Natural killer cell (primary cell): ENCODE measurements around the gene KCNH1. TPM values are rescaled to one million over a fixed set of nuclear protein-coding genes. Genes with fewer than 3 reads are reported as not detected.

Experiments used
- ATAC-seq, 3 donors: fragments of 150-1000 bp in 2 of 3; fragments of 200-7000 bp in 1 of 3; cut with Tn5 transposase; 1 replicate in 1 of 3; 2 replicates in 2 of 3; pipeline ENCODE4 v1.10.0; 2021; ENCODE audit warnings: mild to moderate bottlenecking in 2 of 3, moderate library complexity in 2 of 3
- DNase-seq, 2 donors: peaks; one replicate each; pipeline versions ENCODE4 v3.0.0 to v3.0.0-alpha.2; 2013 to 2021; ENCODE audit warnings: mixed read lengths in 1 of 2
- H3K27ac ChIP-seq: one replicate; pipeline ENCODE4 v1.5.1; 2013; ENCODE audit warnings: mild to moderate bottlenecking, low read length
- H3K27me3 ChIP-seq: one replicate; pipeline ENCODE4 v1.6.1; 2013; ENCODE audit warnings: low read length; ENCODE audit not compliant: control insufficient read depth, insufficient read depth
- H3K36me3 ChIP-seq: one replicate; pipeline ENCODE4 v1.6.1; 2013; ENCODE audit warnings: low read length; ENCODE audit not compliant: control insufficient read depth, insufficient read depth
- H3K4me1 ChIP-seq: one replicate; pipeline ENCODE4 v1.6.1; 2013; ENCODE audit warnings: low read length; ENCODE audit not compliant: control insufficient read depth, insufficient read depth
- H3K4me3 ChIP-seq: one replicate; pipeline ENCODE4 v1.5.1; 2013; ENCODE audit warnings: low read length
- H3K9me3 ChIP-seq: one replicate; pipeline ENCODE4 v1.6.1; 2013; ENCODE audit warnings: low read length; ENCODE audit not compliant: control insufficient read depth, insufficient read depth
- H3K27ac Mint-ChIP-seq, 2 donors: one replicate each; pipeline ENCODE4 v1.8.0; 2022; ENCODE audit warnings: mild to moderate bottlenecking in 2 of 2, mixed read lengths in 2 of 2, moderate library complexity in 1 of 2
- H3K27me3 Mint-ChIP-seq, 2 donors: one replicate each; pipeline ENCODE4 v1.8.0; 2022; ENCODE audit warnings: low read depth in 2 of 2, mixed read lengths in 2 of 2
- H3K36me3 Mint-ChIP-seq: one replicate; pipeline ENCODE4 v1.8.0; 2022; ENCODE audit warnings: mixed read lengths
- H3K4me1 Mint-ChIP-seq, 2 donors: one replicate each; pipeline ENCODE4 v1.8.0; 2022; ENCODE audit warnings: mixed read lengths in 2 of 2
- H3K4me3 Mint-ChIP-seq: one replicate; pipeline ENCODE4 v1.8.0; 2022; ENCODE audit warnings: mild to moderate bottlenecking, moderate library complexity, mixed read lengths
- H3K9me3 Mint-ChIP-seq, 2 donors: one replicate each; pipeline ENCODE4 v1.8.0; 2022; ENCODE audit warnings: mixed read lengths in 2 of 2
- CTCF ChIP-seq: fragments of 200-600 bp; IDR thresholded peaks from one replicate; pipeline ENCODE4 v1.8.0; 2022; ENCODE audit warnings: antibody characterized with exemption
- WGBS: methylation state at CpG from one replicate; pipeline ENCODE4 v1.1.7; 2013; ENCODE audit warnings: missing lambda C conversion rate; ENCODE audit not compliant: insufficient coverage; 5-methylcytosine and 5-hydroxymethylcytosine counted together
- intact Hi-C: fragments of 100-400 bp; cut with micrococcal nuclease; formaldehyde crosslinking; loops from one replicate; pipeline ENCODE4 v1.14.2; 2022
- total RNA-seq, 4 donors: library from RNA; stranded (reverse); fragments of 120-200 nt in 1 of 4; gene quantifications; one replicate each; pipeline versions ENCODE4 v1.2.3 to v1.2.4, GENCODE V29; 2013 to 2022

KCNH1 gene
- total RNA-seq, 3 donors from 2014 or later (not counting 1 experiment from before 2014, with no cell fraction given), result not detected

- no peak for TF ChIP-seq CTCF
- Mint-ChIP-seq H3K4me1 (peaks cover 10 to 14% of the 10 kb centered on the region in 2 donors), H3K4me3 (no peak overlapping the region)
These were observed 485.2 kb downstream of the KCNH1 start for GRCh38 chr1:210648588-210649269.

DNA sequence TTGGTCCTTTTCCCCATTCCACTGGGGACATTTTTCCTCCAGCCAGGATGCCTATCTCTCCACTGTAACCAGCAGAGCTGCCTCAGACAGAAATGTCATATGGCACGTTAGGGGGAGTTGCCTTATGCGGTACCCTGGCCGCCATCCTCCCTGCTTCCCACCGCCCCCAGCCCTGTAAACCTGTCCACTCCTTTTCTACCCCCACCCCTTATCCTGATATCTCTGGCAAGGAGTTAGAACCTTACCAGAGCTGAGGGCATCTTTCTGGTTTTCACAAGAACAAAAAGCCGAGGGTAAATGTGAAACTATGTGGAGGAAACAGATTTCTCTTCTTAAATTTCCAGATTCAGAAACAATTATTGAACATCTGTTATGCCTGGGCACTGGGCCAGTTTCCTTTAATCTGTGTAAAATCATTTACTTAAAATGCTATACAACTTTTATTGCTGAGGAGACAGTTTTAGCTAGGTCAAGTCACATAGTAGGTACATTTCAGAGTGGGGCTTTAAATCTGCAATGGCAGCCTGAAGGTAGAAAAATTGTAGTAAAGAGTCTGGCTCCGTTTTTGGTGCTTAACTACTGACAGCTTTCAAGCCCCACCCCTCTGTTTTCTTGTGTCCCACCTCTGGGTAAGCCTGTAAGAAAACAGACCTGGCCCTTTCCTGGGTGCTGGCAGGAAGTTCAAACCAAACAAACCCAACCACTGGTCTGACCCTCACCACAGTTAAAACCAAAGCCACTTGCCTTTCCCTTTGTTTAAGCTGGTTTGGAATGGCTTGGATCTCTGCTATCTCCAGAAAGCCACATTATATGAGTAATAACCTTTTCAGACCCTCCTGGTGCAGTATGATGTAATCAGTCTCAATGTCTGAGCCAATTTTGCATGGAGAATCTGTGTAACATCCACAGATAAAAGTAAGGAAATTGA, 486.3 kb downstream of the KCNH1 start:
- Histone ChIP-seq H3K4me1 (peaks cover 3% of the 10 kb centered on the region), H3K27me3 (no peaks in the 10 kb centered on the region), H3K27ac (no peak overlapping the region), H3K36me3 (no peaks in the 10 kb centered on the region), H3K4me3 (no peak overlapping the region), H3K9me3 (no peaks in the 10 kb centered on the region)
- intact Hi-C loops, result no loop called here
- H3K27me3 Mint-ChIP-seq, result peaks cover 0 to 2% of the 10 kb centered on the region in 2 donors
- 70% methylated on average over 5 of the region's 6 CpGs for WGBS
- H3K4me3 Mint-ChIP-seq, result no peak overlapping the region
- H3K4me1 Mint-ChIP-seq, result peaks cover 10 to 14% of the 10 kb centered on the region in 2 donors
- H3K9me3 Mint-ChIP-seq, result no peaks in the 10 kb centered on the region
- H3K36me3 Mint-ChIP-seq, result no peaks in the 10 kb centered on the region
- TF ChIP-seq CTCF, result no peak
- H3K27ac Mint-ChIP-seq, result no peak overlapping the region
- ATAC-seq (no peak), DNase-seq (no peak)

More at GRCh38 chr1:210648588-210649269, 485.2 kb downstream of the KCNH1 start:
- intact Hi-C loops, result no loop called here
- H3K4me1 ChIP-seq, result peaks cover 3% of the 10 kb centered on the region
- H3K9me3 ChIP-seq, result no peaks in the 10 kb centered on the region
- no peak overlapping the region for H3K4me3 ChIP-seq
- Mint-ChIP-seq H3K9me3 (peaks cover 1% of the 10 kb centered on the region in 2 donors), H3K36me3 (no peaks in the 10 kb centered on the region), H3K27me3 (peaks cover 0 to 2% of the 10 kb centered on the region in 2 donors), H3K27ac (no peak overlapping the region)
- H3K36me3 ChIP-seq, result no peaks in the 10 kb centered on the region
- no peaks in the 10 kb centered on the region for H3K27me3 ChIP-seq
- ATAC-seq (no peak), DNase-seq (no peak)
- H3K27ac ChIP-seq, result no peak overlapping the region
- WGBS, result 100% methylated on average over 1 of the region's 2 CpGs

DNA sequence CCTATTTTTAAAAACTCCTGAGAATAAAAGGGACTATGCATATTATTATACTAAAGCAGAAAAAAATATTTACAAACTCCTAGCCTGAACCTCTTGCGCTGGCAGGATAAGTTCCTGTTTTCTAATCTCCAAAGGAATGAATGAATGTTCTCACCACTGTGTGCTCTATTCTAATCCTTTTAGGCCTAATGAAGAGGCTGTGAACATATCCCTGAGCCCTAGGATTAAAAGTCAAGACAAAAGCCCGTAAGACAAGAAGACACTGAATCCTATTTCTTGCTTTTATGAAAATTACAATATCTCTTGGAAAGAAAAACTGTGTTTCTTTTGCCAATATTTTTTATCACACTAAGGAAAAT, 487.7 kb downstream of the KCNH1 start:
- no peak for TF ChIP-seq CTCF
- H3K27ac Mint-ChIP-seq, result no peak overlapping the region
- no peaks in the 10 kb centered on the region for H3K36me3 ChIP-seq
- H3K4me3 Mint-ChIP-seq, result no peak overlapping the region
- ATAC-seq (no peak), DNase-seq (no peak)
- H3K4me1 Mint-ChIP-seq, result peaks cover 10 to 14% of the 10 kb centered on the region in 2 donors
- H3K4me1 ChIP-seq, result peaks cover 3% of the 10 kb centered on the region
- H3K27ac ChIP-seq, result no peak overlapping the region
- no peaks in the 10 kb centered on the region for H3K27me3 Mint-ChIP-seq
- no peak overlapping the region for H3K4me3 ChIP-seq
- no peaks in the 10 kb centered on the region for H3K9me3 ChIP-seq
- no peaks in the 10 kb centered on the region for H3K36me3 Mint-ChIP-seq
- intact Hi-C loops, result no loop called here
- whole genome bisulfite sequencing, result 100% methylated on average over 2 of the region's 2 CpGs
- no peaks in the 10 kb centered on the region for H3K27me3 ChIP-seq
- H3K9me3 Mint-ChIP-seq, result no peaks in the 10 kb centered on the region
